ENCODE results near the gene DSCAML1.
A peak's percentile ranks its signal among the peaks of the same experiment; 100 is the strongest.

DSCAML1 gene

DNA sequence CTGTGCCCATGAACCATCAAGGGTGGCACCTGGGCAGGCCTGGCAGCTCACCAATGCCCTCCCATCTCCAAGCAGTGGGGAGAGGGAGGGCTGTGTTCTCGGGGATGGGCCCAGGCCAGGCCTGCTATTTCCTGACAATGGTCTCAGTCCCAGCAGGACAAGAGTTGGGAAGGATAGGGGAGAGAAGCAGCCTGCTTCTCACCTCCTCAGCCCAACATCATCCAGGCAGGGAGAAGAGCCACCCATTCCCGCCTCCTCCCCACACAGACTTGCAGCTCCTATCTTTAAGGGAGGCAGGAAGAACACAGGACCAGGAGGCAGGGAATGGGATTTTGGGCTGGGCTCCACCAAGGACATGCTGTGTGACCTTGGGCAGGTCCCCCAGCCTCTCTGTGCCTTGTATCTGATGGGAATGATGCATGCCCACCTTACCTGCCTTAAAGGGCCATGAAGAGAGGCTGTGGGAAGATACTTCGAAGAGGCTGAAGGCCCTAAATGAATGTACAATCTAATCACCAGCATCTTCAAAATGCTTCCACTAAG, 108.7 kb downstream of the DSCAML1 start:
- no peak for DNase-seq

DNA sequence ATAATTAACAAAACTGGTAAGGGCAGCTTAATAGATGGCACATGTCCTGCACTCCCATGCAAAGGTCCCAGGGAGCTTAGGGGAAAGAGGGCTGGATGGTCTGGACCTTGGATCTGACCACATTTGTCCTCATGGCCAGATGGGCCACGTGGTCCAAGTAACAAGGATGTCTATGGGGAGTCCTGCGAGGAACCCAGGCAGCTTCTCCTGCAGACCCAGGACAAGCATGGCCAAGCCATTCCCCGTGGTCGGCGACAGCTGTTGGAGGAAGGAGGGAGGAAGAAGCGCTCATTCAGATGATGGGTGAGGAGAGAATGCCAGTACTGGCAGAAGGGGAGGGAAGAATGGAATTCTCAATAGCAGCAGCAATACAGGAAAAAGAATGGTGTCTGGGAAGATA, 109.2 kb downstream of the DSCAML1 start:
- no peak for DNase-seq

DNA sequence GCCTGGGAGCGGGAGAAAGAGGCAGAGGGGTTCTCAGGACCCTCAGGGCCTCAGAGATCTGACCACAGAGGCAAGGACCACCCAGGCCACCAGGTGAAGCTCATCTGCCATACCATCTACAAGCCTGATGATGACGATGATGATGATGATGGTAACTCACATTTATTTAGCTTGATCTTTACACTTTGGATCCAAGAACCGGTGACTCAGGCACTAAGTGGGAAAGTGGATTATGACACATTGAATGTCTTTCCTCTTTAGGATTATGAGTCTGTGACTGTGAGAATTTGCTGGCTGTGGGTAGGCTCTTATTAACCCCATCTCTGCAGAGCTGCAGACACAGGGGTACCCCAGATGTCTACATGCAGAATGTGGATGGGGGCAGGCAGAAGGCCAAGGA, 110.3 kb downstream of the DSCAML1 start:
- DNase-seq: no peak

DNA sequence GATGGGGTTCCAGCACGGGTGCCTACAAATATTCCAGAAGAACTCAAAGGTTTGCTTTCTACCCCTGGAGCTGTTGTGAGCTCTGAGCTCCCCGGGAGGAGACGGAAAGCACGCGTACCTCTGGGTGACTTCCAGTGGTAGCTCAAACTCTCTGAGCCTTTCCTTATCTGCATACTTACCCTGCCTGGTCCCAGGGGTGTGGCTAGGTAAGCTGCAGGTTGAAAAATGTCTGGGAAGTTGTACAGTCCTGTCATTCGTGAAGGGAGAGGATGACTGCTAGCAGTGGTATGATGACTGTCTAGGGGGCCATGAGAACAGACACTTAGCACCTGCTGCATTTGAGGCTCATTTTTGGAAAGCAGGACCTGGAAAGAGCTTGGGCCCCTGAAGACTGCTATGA, 111.5 kb downstream of the DSCAML1 start:
- DNase-seq: no peak

- DNase-seq: peak; percentile 23 to 45
Measured at GRCh38 chr11:117684731-117685130, 112.3 kb downstream of the DSCAML1 start.

- DNase-seq: no peak
Measured at GRCh38 chr11:117684111-117684510, 112.9 kb downstream of the DSCAML1 start.

DNA sequence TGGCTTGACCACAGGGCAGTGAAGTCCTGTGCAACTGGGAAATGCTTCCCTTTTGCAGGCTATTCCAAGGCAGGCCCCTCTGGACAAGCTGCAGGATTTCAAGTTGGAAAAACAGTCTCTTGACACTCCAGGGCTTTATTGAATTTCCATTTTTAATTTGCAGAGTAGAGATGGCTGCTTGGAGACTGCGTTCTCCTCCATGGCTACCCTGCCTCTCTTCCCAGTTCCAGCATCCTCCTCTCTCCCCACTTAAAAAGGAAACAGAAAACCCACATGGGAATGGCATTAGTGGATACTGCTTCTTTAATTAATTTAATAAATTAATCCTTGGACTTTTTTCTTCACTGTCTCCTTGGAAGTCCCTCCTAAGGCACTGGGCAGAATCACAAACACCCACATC, 115.6 kb downstream of the DSCAML1 start:
- DNase-seq: no peak

DNA sequence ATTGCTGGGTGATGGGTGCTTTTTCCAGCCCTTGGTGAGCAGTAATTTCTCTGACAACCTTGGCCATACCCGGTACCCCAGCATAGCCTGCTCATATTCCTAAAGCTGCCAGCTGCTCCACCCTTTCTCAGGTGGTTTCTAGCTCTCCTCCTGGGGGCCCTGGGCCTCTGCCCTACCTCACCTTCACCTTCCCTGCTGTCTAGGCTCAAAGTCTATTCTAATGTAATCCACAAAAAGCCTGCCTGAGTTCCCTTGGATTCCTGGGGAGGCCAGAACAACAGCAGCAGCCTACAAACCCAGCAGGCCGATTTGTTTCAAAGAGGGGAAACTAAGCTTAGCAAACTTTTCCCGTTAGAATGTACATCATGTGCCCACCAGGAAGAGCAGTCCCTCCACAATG, 117.6 kb downstream of the DSCAML1 start:
- DNase-seq: no peak

DNA sequence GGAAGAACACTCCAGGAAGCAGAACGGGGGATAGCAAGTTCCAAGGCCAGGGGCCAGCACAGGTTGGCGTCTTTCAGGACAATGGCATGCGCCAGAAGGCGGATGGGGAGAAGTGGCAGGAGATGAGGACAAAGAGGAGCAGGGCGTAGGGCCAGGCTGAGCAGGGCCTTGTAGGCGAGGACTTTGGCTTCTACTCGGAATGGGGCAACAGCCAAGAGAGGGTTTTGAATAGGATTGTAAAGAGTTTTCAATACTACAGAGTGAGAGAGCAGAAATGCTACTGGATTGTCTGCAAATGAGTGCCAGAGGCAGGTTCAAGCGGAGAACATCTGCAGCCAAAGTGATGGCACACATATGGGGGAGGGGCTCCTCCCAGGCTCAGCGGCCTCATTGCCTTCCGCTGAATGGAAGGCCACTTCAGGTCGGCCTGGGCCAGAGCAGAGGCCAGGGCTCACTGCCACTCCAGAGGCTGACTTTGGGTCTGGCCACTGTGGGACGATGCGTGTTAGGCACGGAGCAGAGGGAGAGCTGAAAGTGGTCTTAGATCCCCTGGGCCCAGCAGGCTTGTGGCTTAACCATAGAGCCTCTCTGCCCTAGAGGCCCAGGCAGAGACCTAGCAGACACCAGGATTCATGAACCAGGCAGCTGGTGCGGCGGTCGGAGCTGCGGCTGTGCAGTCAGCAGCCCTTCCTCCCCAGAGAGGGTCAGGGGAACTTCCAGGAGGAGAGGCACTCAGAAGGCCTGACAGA, 118.2 kb downstream of the DSCAML1 start:
- DNase-seq: peak in 1 of 2 experiments; percentile 33

DNA sequence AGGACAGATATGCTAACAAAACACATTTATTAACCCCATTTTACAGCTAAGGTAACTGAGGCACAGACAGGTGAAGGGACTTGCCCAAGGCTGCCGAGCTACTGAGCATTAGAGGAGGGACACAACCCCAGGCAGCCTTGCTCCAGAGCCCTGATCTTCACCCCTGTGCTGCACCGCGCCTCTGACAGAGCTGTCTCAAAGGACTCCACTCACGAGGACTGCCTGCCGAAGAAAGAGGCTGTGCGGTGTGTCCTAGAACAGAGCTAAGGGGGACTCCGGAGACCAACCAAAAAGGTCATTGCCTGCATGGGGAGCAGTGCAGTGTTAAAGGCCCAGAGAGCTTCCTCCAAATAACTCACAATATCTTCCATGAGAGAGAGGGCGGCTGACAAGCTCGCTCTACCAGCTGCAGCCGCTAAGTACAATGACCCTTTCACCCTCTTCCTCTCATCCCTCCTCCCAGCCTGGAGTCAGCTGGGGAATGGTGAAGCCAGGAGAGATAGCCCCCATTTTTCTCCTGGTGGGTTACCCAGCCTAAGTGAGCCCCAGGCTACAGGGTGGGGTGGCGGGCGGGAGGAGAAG, 119.2 kb downstream of the DSCAML1 start:
- no peak for DNase-seq

- no peak for DNase-seq
Measured at GRCh38 chr11:117676501-117676900, 120.5 kb downstream of the DSCAML1 start.

DNA sequence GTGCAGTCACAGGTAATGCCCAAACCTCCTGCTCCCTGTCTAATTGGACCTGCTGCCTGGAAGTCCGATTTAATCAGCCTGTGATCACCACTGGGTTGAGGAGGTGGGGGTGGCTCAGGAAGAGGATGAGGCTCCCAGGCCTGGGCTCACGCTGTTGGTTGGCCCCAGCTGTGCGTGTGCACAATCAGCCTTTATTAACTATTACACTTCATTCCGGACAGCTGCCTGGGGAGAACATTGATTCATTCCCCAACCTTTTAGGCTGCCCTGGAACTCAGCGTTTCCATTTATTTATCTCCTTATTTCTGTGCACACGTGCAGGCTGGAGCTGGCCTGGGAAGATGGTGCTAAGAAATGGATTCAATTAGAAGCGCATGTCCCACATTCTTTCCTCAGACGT, 123.4 kb downstream of the DSCAML1 start:
- no peak for DNase-seq

DNA sequence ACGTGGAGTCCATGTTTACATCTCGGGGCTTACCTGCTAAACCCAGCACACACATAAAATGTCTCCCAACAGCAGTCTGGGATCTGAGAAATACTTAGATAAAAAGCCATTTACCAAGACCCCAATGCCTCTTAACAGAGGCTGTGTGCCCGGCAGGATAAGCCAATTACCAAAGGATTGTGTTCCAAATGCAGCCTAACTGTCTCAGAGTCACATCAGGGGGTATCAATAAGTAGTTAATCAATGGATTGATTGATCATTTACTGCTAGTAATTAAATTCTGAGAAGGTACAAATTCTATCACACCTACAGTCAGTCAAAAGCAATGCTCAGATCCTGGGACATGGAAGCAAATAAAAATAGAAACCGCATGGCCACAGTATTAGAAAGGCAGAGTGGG, 125.6 kb downstream of the DSCAML1 start:
- DNase-seq: no peak

DNA sequence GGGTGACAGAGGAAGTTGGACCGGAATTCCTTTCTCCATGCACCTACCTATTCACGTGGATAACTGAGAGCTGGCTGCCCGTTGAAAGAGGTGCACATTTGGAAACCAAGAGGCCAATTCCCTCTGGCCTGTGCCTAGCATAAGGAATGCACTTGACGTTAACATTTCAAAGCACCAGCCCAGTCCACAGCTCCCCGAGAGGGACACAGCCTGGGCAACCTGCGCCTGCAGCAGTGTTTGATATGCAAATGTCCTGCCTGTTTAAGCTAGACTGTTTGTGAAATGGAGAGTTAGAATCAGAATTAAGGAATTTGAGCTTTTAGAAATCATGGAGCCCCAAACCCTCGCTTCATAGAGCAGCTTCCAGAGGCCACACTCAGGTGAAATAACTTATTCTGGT, 126.1 kb downstream of the DSCAML1 start:
- DNase-seq: no peak

DNA sequence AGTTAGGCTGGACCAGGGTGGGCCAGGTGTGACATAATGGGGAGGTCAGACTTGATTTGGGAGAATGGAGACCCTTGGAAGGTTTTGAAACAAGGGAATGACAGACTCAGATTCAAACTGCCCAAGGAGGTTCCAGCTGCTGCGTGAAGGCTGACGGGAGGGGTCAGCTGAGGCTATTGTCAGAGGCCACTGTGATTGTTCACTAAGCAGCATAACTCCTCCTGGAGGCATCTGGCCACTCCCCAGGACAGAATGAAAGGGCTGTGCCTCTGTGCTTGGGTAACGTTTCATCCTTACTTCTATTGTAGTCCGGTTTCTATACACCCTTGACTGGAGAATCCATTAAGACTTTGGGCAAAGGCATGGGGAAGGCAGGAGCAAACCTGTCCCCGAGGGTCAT, 126.6 kb downstream of the DSCAML1 start:
- DNase-seq: no peak

GRCh38 chr11:117669616-117670015, 127.4 kb downstream of the DSCAML1 start:
- no peak for DNase-seq

- peak; percentile 43 to 84 for DNase-seq
Measured at GRCh38 chr11:117669062-117669461, 128.0 kb downstream of the DSCAML1 start.

GRCh38 chr11:117668321-117668751, 128.7 kb downstream of the DSCAML1 start:
- peak; percentile 64 to 92 for DNase-seq

DNA sequence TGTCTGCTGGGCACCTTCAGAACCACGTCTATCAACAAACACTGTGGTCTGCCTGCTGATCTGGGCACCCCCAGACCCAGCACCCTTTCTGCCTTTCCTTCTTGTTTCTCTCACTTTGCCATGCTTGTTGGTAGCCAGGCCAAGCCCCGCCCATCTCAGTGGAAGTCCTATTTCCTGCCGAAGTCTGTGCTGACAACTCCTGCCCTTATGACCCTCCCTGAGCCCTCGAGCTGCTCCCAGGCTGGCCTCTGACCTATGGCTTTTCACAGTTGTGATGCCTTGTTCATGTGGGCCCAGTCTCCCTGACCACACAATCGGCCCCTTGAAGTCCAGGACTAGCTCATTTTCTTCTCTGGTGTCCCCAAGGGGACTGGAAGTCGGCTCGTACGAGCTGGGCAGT, 132.1 kb downstream of the DSCAML1 start:
- DNase-seq: no peak

DNA sequence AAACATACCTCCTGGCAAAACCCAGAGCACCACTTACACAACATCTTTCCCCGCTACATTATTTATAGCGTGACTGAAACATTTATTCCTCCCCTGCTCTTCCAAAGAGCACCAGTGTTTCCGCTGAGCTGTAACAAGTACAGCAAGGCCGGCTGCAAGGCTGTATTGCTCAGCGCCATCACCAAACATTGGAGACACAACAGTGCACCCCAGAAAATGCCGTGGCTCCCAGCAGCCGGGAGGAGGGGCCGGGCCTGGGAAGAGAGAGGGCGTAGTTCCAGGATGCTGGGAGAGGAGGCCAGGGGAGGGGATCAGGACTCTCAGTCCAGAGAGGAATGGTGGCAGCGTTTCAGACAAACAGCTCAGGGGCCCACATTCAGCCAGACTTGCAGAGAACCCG, 133.2 kb downstream of the DSCAML1 start:
- no peak for DNase-seq

- DNase-seq: peak in 1 of 2 experiments; percentile 17
Measured at GRCh38 chr11:117663414-117663813, 133.6 kb downstream of the DSCAML1 start.

GRCh38 chr11:117662671-117663269, 134.2 kb downstream of the DSCAML1 start:
- DNase-seq: no peak

DNA sequence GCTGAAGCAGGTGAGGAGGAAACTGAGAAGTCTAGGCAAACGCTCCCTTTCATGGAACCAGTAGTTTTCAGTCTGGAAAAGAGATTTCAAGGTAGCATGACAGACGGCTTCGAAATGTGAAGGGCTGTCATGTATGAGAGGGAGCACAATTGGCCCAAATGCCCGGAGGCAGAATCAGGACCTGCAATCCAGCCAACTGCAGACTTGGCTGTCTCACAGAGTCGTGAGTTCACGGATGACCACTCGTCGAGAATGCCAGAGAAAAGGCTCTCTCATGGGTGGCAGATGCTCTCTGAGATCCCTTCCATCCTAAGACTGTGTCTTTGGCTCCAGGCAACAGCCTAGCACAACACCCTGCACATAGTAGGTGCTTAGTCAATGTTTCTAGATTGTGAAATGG, 134.8 kb downstream of the DSCAML1 start:
- peak in 1 of 2 experiments; percentile 70 for DNase-seq

- DNase-seq: no peak
Measured at GRCh38 chr11:117658809-117659208, 138.2 kb downstream of the DSCAML1 start.
